ENCODE results near the gene RPL26. TPM values are rescaled to one million over a fixed set of nuclear protein-coding genes. Genes with fewer than 3 reads are reported as not detected.
"Not testable (repeated sequence)": the region's sequence is repeated elsewhere in the genome, so short reads cannot be mapped to it uniquely, and the experiment has no call there.

Gene RPL26
- total RNA-seq, 2 experiments from 2014 or later = 1,633 to 1,747 TPM

DNA sequence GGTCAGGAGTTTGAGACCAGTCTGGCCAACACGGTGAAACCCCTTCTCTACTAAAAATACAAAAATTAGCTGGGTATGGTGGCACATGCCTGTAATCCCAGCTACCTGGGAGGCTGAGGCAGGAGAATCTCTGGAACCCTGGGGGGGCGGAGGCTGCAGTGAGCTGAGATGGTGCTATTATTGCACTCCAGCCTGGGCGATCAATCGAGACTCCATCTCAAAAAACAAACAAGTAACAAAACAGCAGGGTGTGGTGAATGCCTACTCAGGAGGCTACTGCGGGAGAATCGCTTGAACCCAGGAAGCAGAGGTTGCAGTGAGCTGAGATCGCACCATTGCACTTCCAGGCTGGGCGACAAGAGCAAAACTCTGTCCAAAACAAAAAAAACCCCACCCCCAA lies 4.9 kb downstream of the RPL26 start:
- not testable (repeated sequence) for ATAC-seq; H3K27ac Mint-ChIP-seq; H3K27me3 Mint-ChIP-seq (ENCODE audit: low read depth); H3K4me3 Mint-ChIP-seq; H3K9me3 Mint-ChIP-seq (ENCODE audit: insufficient read depth); DNase-seq
- Mint-ChIP-seq H3K4me1 (ENCODE audit: low read depth) (peaks cover 65% of the 10 kb centered on the region), H3K36me3 (ENCODE audit: low read depth) (peaks cover 74% of the 10 kb centered on the region)
- POLR2A ChIA-PET = interaction anchor here (1.2 to 1.9 kb wide), 2 partner anchors 16 to 156 kb away, joined by 3 to 7 read pairs; no protein-coding TSS in a partner anchor
- CTCF ChIA-PET = interaction anchor here (1.3 to 2.4 kb wide), 5 partner anchors 15 to 217 kb away, joined by 4 to 21 read pairs (median 7); no protein-coding TSS in a partner anchor

DNA sequence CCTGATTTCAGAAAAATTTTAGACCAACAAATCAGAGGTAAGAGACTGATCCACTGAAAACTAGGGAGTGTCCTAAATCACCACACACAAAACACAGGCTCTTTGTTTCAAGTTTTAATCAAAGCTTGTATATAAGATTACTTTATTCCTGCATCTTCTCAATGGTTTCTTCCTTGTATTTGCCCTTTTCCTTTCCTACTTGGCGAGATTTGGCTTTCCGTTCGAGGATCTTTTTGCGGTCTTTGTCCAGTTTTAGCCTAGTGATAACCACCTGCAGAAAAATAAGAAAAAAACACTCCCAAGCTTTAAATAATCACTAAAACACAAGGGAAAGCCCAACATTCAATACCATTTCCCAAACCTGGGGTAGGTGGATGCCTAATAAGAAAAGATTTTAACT lies 5.6 kb downstream of the RPL26 start:
- Mint-ChIP-seq H3K9me3 (ENCODE audit: insufficient read depth) (no peaks in the 10 kb centered on the region), H3K4me1 (ENCODE audit: low read depth) (peaks cover 64% of the 10 kb centered on the region), H3K27me3 (ENCODE audit: low read depth) (no peaks in the 10 kb centered on the region), H3K27ac (peak overlapping the region; percentile 78), H3K36me3 (ENCODE audit: low read depth) (peaks cover 67% of the 10 kb centered on the region), H3K4me3 (peak overlapping the region; percentile 40)
- ChIA-PET POLR2A (interaction anchor here (0.9 to 1.9 kb wide), 7 partner anchors 15 to 204 kb away, joined by 3 to 10 read pairs (median 3); partner anchors contain the start of gene CTC1), CTCF (interaction anchor here (0.8 to 3.1 kb wide), 16 partner anchors 9 to 368 kb away, joined by 3 to 21 read pairs (median 5); partner anchors contain the start of genes ALOXE3, CTC1 and SLC25A35)
- ATAC-seq (no peak), DNase-seq (no peak)

GRCh38 chr17:8376271-8377067 lies 6.5 kb downstream of the RPL26 start, which contains the start of gene KRABD2:
Gene KRABD2, minus strand, starts transcription at chr17:8376704.
- Mint-ChIP-seq H3K4me1 (ENCODE audit: low read depth) (peaks cover 61% of the 10 kb centered on the region), H3K27ac (peak within 1 kb of the TSS; percentile 78), H3K9me3 (ENCODE audit: insufficient read depth) (no peaks in the 10 kb centered on the region), H3K4me3 (peak within 1 kb of the TSS; percentile 90), H3K36me3 (ENCODE audit: low read depth) (peaks cover 59% of the 10 kb centered on the region), H3K27me3 (ENCODE audit: low read depth) (no peaks in the 10 kb centered on the region)
- peak; percentile 97 for ATAC-seq
- peak; percentile 94 for DNase-seq
- CTCF ChIA-PET = interaction anchor here (0.8 to 3.1 kb wide), 21 partner anchors 10 to 369 kb away, joined by 3 to 21 read pairs (median 5); partner anchors contain the start of genes ALOXE3, CTC1 and SLC25A35
- POLR2A ChIA-PET = interaction anchor here (0.6 to 1.9 kb wide), 10 partner anchors 14 to 671 kb away, joined by 3 to 10 read pairs (median 4); partner anchors contain the start of genes CTC1 and SLC25A35

GRCh38 chr17:8375738-8376259 lies 7.2 kb downstream of the RPL26 start:
- ChIA-PET POLR2A (interaction anchor here (0.6 to 1.2 kb wide), 3 partner anchors 38 to 860 kb away, joined by 3 to 5 read pairs (median 5); partner anchors contain the start of gene SLC25A35), CTCF (interaction anchor here (0.7 to 3.1 kb wide), 9 partner anchors 15 to 370 kb away, joined by 3 to 21 read pairs (median 6); partner anchors contain the start of genes ALOXE3 and SLC25A35)
- DNase-seq (no peak), ATAC-seq (peak; percentile 10)
- peak overlapping the region; percentile 78 for H3K27ac Mint-ChIP-seq
- no peaks in the 10 kb centered on the region for H3K9me3 Mint-ChIP-seq (ENCODE audit: insufficient read depth)
- no peaks in the 10 kb centered on the region for H3K27me3 Mint-ChIP-seq (ENCODE audit: low read depth)
- peaks cover 54% of the 10 kb centered on the region for H3K4me1 Mint-ChIP-seq (ENCODE audit: low read depth)
- peaks cover 52% of the 10 kb centered on the region for H3K36me3 Mint-ChIP-seq (ENCODE audit: low read depth)
- peak overlapping the region; percentile 90 for H3K4me3 Mint-ChIP-seq

- H3K4me1 Mint-ChIP-seq (ENCODE audit: low read depth) = peaks cover 36% of the 10 kb centered on the region
- DNase-seq; POLR2A ChIA-PET; H3K4me3 Mint-ChIP-seq; H3K27me3 Mint-ChIP-seq (ENCODE audit: low read depth); ATAC-seq; H3K9me3 Mint-ChIP-seq (ENCODE audit: insufficient read depth); CTCF ChIA-PET; H3K27ac Mint-ChIP-seq: not testable (repeated sequence)
- H3K36me3 Mint-ChIP-seq (ENCODE audit: low read depth) = peaks cover 48% of the 10 kb centered on the region
Measured at GRCh38 chr17:8373856-8374255, 9.1 kb downstream of the RPL26 start.

DNA sequence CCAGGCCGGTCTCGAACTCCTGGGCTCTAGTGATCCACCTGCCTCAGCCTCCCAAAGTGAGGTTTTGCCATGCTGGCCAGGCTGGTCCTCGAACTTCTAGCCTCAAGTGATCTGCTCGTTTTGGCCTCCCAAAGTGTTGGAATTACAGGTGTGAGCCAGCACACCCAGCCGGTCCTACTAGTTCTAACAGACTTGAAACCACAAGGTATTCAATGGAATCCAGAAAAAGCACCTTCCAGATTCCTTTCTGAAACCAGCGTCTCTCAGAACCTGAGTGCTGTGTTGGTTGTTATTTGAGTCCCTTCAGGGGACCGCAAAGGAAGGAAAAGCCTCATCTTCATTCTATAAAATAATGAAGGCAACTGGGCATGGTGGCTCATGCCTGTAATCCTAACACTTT lies 10.6 kb downstream of the RPL26 start:
- no peaks in the 10 kb centered on the region for H3K27me3 Mint-ChIP-seq (ENCODE audit: low read depth)
- no peaks in the 10 kb centered on the region for H3K9me3 Mint-ChIP-seq (ENCODE audit: insufficient read depth)
- H3K27ac Mint-ChIP-seq = no peak overlapping the region
- ChIA-PET CTCF (no interaction called here), POLR2A (no interaction called here)
- no peak overlapping the region for H3K4me3 Mint-ChIP-seq
- H3K4me1 Mint-ChIP-seq (ENCODE audit: low read depth) = peaks cover 23% of the 10 kb centered on the region
- ATAC-seq (no peak), DNase-seq (no peak)
- peaks cover 36% of the 10 kb centered on the region for H3K36me3 Mint-ChIP-seq (ENCODE audit: low read depth)

DNA sequence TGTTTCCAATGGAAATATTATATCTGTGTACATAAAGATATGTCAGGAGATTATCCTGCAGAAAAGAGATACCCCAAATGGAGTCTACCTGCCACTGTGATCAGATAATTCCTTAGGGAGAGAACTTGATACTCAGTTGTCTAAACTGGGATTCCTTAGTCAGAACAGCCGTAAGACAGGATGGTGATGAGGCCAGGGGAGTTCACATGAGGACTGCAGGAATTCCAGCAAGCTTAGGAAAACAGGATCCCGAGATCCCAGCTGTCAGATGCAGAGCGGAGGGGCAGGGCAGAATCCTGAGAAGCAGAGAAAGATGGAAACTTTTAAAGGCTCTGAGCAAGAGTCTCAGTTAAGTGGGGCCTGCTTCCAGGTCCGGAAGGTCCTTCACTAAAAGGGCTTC lies 11.2 kb downstream of the RPL26 start:
- peaks cover 30% of the 10 kb centered on the region for H3K36me3 Mint-ChIP-seq (ENCODE audit: low read depth)
- DNase-seq (no peak), ATAC-seq (no peak)
- CTCF ChIA-PET = no interaction called here
- peaks cover 17% of the 10 kb centered on the region for H3K4me1 Mint-ChIP-seq (ENCODE audit: low read depth)
- H3K4me3 Mint-ChIP-seq = no peak overlapping the region
- no peak overlapping the region for H3K27ac Mint-ChIP-seq
- no peaks in the 10 kb centered on the region for H3K27me3 Mint-ChIP-seq (ENCODE audit: low read depth)
- no peaks in the 10 kb centered on the region for H3K9me3 Mint-ChIP-seq (ENCODE audit: insufficient read depth)
- POLR2A ChIA-PET = no interaction called here

DNA sequence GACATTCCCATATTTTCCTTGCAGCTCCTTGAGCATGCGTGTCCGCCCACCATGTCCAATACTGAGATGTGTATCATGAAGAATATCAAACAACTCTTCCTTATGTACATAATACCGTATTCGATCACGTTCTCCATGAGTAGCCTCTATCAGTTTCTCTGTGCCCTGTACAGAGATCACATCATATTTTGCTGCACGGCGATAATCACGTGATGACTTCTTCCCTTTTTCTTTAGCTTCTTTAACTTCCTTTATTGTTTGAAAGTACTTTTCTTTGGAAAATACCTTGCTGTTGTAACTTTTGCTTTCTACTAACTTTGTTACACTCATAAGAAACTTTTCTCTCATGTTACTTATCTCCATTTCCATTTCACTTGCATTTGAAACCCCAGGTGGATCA lies 13.0 kb downstream of the RPL26 start:
- POLR2A ChIA-PET = no interaction called here
- CTCF ChIA-PET = interaction anchor here (1.0 kb wide), 1 partner anchor 16 kb away, joined by 3 read pairs; no protein-coding TSS in a partner anchor

GRCh38 chr17:8368193-8368592 lies 14.8 kb downstream of the RPL26 start:
- no peak overlapping the region for H3K27ac Mint-ChIP-seq
- POLR2A ChIA-PET = no interaction called here
- H3K36me3 Mint-ChIP-seq (ENCODE audit: low read depth) = peaks cover 18% of the 10 kb centered on the region
- no peaks in the 10 kb centered on the region for H3K27me3 Mint-ChIP-seq (ENCODE audit: low read depth)
- H3K4me3 Mint-ChIP-seq = no peak overlapping the region
- peaks cover 9% of the 10 kb centered on the region for H3K4me1 Mint-ChIP-seq (ENCODE audit: low read depth)
- CTCF ChIA-PET = no interaction called here
- no peak for ATAC-seq
- DNase-seq = no peak
- H3K9me3 Mint-ChIP-seq (ENCODE audit: insufficient read depth) = no peaks in the 10 kb centered on the region

More for the DNA sequence above, 13.0 kb downstream of the RPL26 start:
- H3K27me3 Mint-ChIP-seq (ENCODE audit: low read depth) = no peaks in the 10 kb centered on the region
- no peaks in the 10 kb centered on the region for H3K9me3 Mint-ChIP-seq (ENCODE audit: insufficient read depth)
- H3K4me3 Mint-ChIP-seq = no peak overlapping the region
- ATAC-seq (no peak), DNase-seq (no peak)
- H3K4me1 Mint-ChIP-seq (ENCODE audit: low read depth) = peaks cover 11% of the 10 kb centered on the region
- no peak overlapping the region for H3K27ac Mint-ChIP-seq
- peaks cover 20% of the 10 kb centered on the region for H3K36me3 Mint-ChIP-seq (ENCODE audit: low read depth)

DNA sequence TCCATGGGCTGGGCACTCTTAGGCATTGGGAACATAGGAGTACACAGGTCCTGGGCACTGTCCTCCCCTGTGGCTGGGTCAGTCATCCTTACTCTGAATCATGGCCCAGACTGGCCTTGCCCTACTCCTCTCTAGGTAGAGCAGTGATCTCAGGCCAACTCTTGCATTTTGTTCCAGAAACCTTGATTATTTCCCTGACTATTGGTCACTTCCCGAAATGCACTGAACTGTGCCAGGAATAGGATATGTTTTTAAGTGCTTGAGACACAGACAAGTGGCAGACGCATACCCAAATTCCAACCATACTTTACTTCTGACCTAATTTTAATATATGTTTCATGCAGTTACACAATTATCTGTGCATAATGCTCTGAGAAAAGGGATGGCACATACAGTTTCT lies 16.8 kb downstream of the RPL26 start:
- CTCF ChIA-PET = interaction anchor here (1.3 kb wide), 1 partner anchor 11 kb away, joined by 4 read pairs; the partner anchor contains the start of gene KRABD2
- H3K4me3 Mint-ChIP-seq = no peak overlapping the region
- H3K36me3 Mint-ChIP-seq (ENCODE audit: low read depth) = peaks cover 18% of the 10 kb centered on the region
- no peaks in the 10 kb centered on the region for H3K27me3 Mint-ChIP-seq (ENCODE audit: low read depth)
- H3K27ac Mint-ChIP-seq = no peak overlapping the region
- no peaks in the 10 kb centered on the region for H3K9me3 Mint-ChIP-seq (ENCODE audit: insufficient read depth)
- H3K4me1 Mint-ChIP-seq (ENCODE audit: low read depth) = peaks cover 8% of the 10 kb centered on the region
- no peak for ATAC-seq
- no peak for DNase-seq
- POLR2A ChIA-PET = no interaction called here

DNA sequence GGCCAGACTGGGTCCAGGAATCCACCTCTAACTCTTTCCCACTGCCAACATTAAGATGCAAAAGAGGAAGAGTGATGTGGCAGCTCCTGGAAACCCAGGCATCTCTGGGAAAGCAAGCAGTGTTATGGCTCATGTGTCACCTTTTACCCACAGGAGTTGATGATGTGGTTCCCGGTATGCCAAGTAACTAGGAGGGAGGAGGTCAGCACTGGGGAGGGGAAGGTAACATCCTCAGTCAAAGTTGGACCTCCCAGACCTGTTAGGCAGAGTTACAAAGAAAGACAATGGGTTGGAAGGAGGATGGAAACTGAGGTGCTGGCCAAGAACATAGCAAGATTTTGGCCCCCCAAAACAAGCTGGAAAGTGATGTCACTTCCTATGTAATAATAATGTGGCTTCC lies 17.9 kb downstream of the RPL26 start:
- Mint-ChIP-seq H3K4me3 (no peak overlapping the region), H3K9me3 (ENCODE audit: insufficient read depth) (no peaks in the 10 kb centered on the region), H3K36me3 (ENCODE audit: low read depth) (peaks cover 15% of the 10 kb centered on the region), H3K27ac (no peak overlapping the region), H3K27me3 (ENCODE audit: low read depth) (no peaks in the 10 kb centered on the region), H3K4me1 (ENCODE audit: low read depth) (peaks cover 12% of the 10 kb centered on the region)
- CTCF ChIA-PET = interaction anchor here (1.3 kb wide), 1 partner anchor 12 kb away, joined by 4 read pairs; the partner anchor contains the start of gene KRABD2
- POLR2A ChIA-PET = no interaction called here
- ATAC-seq (no peak), DNase-seq (no peak)
